Stimulated activated effector memory CD8-positive, alpha-beta T cell treated with anti-CD3 and anti-CD28 coated beads, Interleukin-12 subunit alpha, Interleukin-12 subunit beta, amount 100 ng/mL, for 72 hours (primary cell): Measurements from ENCODE around the gene MFAP3L.

Experiments
- ATAC-seq: fragments of 150-1000 bp; cut with Tn5 transposase; 2 replicates; pipeline ENCODE4 v1.10.0; 2021
- DNase-seq, 2 donors: peaks; one replicate each; pipeline ENCODE4 v3.0.0; 2021 to 2022; ENCODE audit warnings: low spot score in 2 of 2
- H3K27ac Mint-ChIP-seq: one replicate; pipeline ENCODE4 v1.8.0; 2022; ENCODE audit warnings: mild to moderate bottlenecking, mixed read lengths
- H3K36me3 Mint-ChIP-seq: one replicate; pipeline ENCODE4 v1.8.0; 2022; ENCODE audit warnings: mild to moderate bottlenecking, mixed read lengths
- H3K4me1 Mint-ChIP-seq: one replicate; pipeline ENCODE4 v1.8.0; 2022; ENCODE audit warnings: mixed read lengths
- H3K4me3 Mint-ChIP-seq: one replicate; pipeline ENCODE4 v1.8.0; 2022; ENCODE audit warnings: mild to moderate bottlenecking, mixed read lengths
- H3K9me3 Mint-ChIP-seq: one replicate; pipeline ENCODE4 v1.8.0; 2022; ENCODE audit warnings: mixed read lengths

The MFAP3L gene

GRCh38 chr4:170035845-170036244, 9.7 kb upstream of the MFAP3L start:
- no peaks in the 10 kb centered on the region for H3K36me3 Mint-ChIP-seq
- ATAC-seq (no peak), DNase-seq (no peak)
- H3K27ac Mint-ChIP-seq, result no peak overlapping the region
- H3K4me1 Mint-ChIP-seq, result no peaks in the 10 kb centered on the region
- no peaks in the 10 kb centered on the region for H3K9me3 Mint-ChIP-seq
- H3K4me3 Mint-ChIP-seq, result no peak overlapping the region

GRCh38 chr4:170035231-170035630, 9.0 kb upstream of the MFAP3L start:
- H3K27ac Mint-ChIP-seq, result no peak overlapping the region
- no peak overlapping the region for H3K4me3 Mint-ChIP-seq
- H3K4me1 Mint-ChIP-seq, result no peaks in the 10 kb centered on the region
- DNase-seq, result no peak
- ATAC-seq, result no peak
- no peaks in the 10 kb centered on the region for H3K9me3 Mint-ChIP-seq
- no peaks in the 10 kb centered on the region for H3K36me3 Mint-ChIP-seq

GRCh38 chr4:170033999-170034398, 7.8 kb upstream of the MFAP3L start:
- H3K27ac Mint-ChIP-seq, result no peak overlapping the region
- DNase-seq, result no peak
- no peak overlapping the region for H3K4me3 Mint-ChIP-seq
- H3K4me1 Mint-ChIP-seq, result no peaks in the 10 kb centered on the region
- H3K36me3 Mint-ChIP-seq, result no peaks in the 10 kb centered on the region
- ATAC-seq, result no peak
- H3K9me3 Mint-ChIP-seq, result no peaks in the 10 kb centered on the region

GRCh38 chr4:170030121-170030520, 3.9 kb upstream of the MFAP3L start:
- no peak overlapping the region for H3K27ac Mint-ChIP-seq
- peaks cover 7% of the 10 kb centered on the region for H3K36me3 Mint-ChIP-seq
- DNase-seq (no peak), ATAC-seq (no peak)
- no peak overlapping the region for H3K4me3 Mint-ChIP-seq
- no peaks in the 10 kb centered on the region for H3K9me3 Mint-ChIP-seq
- peaks cover 11% of the 10 kb centered on the region for H3K4me1 Mint-ChIP-seq

GRCh38 chr4:170027181-170027829, 1.1 kb upstream of the MFAP3L start:
- Mint-ChIP-seq H3K9me3 (no peaks in the 10 kb centered on the region), H3K4me1 (peaks cover 11% of the 10 kb centered on the region), H3K4me3 (peak overlapping the region; percentile 83), H3K27ac (peak overlapping the region; percentile 79), H3K36me3 (peaks cover 7% of the 10 kb centered on the region)
- DNase-seq (peak; percentile 82 to 94), ATAC-seq (peak; percentile 75)

GRCh38 chr4:170025523-170026252, 507 bp downstream of the MFAP3L start:
- H3K4me3 Mint-ChIP-seq, result peak overlapping the region; percentile 83
- H3K9me3 Mint-ChIP-seq, result no peaks in the 10 kb centered on the region
- H3K36me3 Mint-ChIP-seq, result peaks cover 7% of the 10 kb centered on the region
- ATAC-seq (no peak), DNase-seq (no peak)
- H3K4me1 Mint-ChIP-seq, result peaks cover 11% of the 10 kb centered on the region
- H3K27ac Mint-ChIP-seq, result no peak overlapping the region

GRCh38 chr4:170022211-170022610, 4.0 kb downstream of the MFAP3L start:
- Mint-ChIP-seq H3K4me3 (no peak overlapping the region), H3K9me3 (no peaks in the 10 kb centered on the region), H3K4me1 (peaks cover 1% of the 10 kb centered on the region), H3K27ac (no peak overlapping the region), H3K36me3 (peaks cover 5% of the 10 kb centered on the region)
- DNase-seq (no peak), ATAC-seq (no peak)

- Mint-ChIP-seq H3K4me3 (no peak overlapping the region), H3K27ac (no peak overlapping the region), H3K4me1 (no peaks in the 10 kb centered on the region), H3K36me3 (no peaks in the 10 kb centered on the region), H3K9me3 (no peaks in the 10 kb centered on the region)
- ATAC-seq (no peak), DNase-seq (no peak)
Observed at GRCh38 chr4:170017252-170017651, 8.9 kb downstream of the MFAP3L start.

- Mint-ChIP-seq H3K36me3 (no peaks in the 10 kb centered on the region), H3K4me1 (no peaks in the 10 kb centered on the region), H3K4me3 (no peak overlapping the region), H3K27ac (no peak overlapping the region), H3K9me3 (no peaks in the 10 kb centered on the region)
- ATAC-seq (no peak), DNase-seq (no peak)
Observed at GRCh38 chr4:170015285-170015684, 10.9 kb downstream of the MFAP3L start.

- DNase-seq (no peak), ATAC-seq (no peak)
- no peak overlapping the region for H3K27ac Mint-ChIP-seq
- no peak overlapping the region for H3K4me3 Mint-ChIP-seq
- H3K9me3 Mint-ChIP-seq, result no peaks in the 10 kb centered on the region
- H3K36me3 Mint-ChIP-seq, result no peaks in the 10 kb centered on the region
- H3K4me1 Mint-ChIP-seq, result no peaks in the 10 kb centered on the region
Observed at GRCh38 chr4:170014359-170015011, 11.7 kb downstream of the MFAP3L start.

GRCh38 chr4:170012629-170012958, 13.6 kb downstream of the MFAP3L start:
- H3K36me3 Mint-ChIP-seq, result no peaks in the 10 kb centered on the region
- no peak overlapping the region for H3K4me3 Mint-ChIP-seq
- no peak for DNase-seq
- H3K9me3 Mint-ChIP-seq, result no peaks in the 10 kb centered on the region
- no peaks in the 10 kb centered on the region for H3K4me1 Mint-ChIP-seq
- no peak overlapping the region for H3K27ac Mint-ChIP-seq
- no peak for ATAC-seq

- Mint-ChIP-seq H3K4me1 (no peaks in the 10 kb centered on the region), H3K9me3 (no peaks in the 10 kb centered on the region), H3K27ac (no peak overlapping the region), H3K4me3 (no peak overlapping the region), H3K36me3 (no peaks in the 10 kb centered on the region)
- DNase-seq (no peak), ATAC-seq (no peak)
Observed at GRCh38 chr4:170011921-170012628, 14.1 kb downstream of the MFAP3L start.

GRCh38 chr4:170009291-170009690, 16.9 kb downstream of the MFAP3L start:
- Mint-ChIP-seq H3K36me3 (no peaks in the 10 kb centered on the region), H3K4me1 (no peaks in the 10 kb centered on the region), H3K4me3 (no peak overlapping the region), H3K9me3 (no peaks in the 10 kb centered on the region), H3K27ac (no peak overlapping the region)
- ATAC-seq (no peak), DNase-seq (no peak)

GRCh38 chr4:170008801-170009200, 17.4 kb downstream of the MFAP3L start:
- no peak for DNase-seq
- Mint-ChIP-seq H3K9me3 (no peaks in the 10 kb centered on the region), H3K36me3 (no peaks in the 10 kb centered on the region), H3K4me3 (no peak overlapping the region), H3K27ac (no peak overlapping the region), H3K4me1 (no peaks in the 10 kb centered on the region)
- no peak for ATAC-seq

GRCh38 chr4:170008371-170008770, 17.8 kb downstream of the MFAP3L start:
- DNase-seq, result no peak
- Mint-ChIP-seq H3K4me1 (no peaks in the 10 kb centered on the region), H3K9me3 (no peaks in the 10 kb centered on the region), H3K27ac (no peak overlapping the region), H3K4me3 (no peak overlapping the region), H3K36me3 (no peaks in the 10 kb centered on the region)
- no peak for ATAC-seq
